ENCODE results near the gene CLCN5.

DNA sequence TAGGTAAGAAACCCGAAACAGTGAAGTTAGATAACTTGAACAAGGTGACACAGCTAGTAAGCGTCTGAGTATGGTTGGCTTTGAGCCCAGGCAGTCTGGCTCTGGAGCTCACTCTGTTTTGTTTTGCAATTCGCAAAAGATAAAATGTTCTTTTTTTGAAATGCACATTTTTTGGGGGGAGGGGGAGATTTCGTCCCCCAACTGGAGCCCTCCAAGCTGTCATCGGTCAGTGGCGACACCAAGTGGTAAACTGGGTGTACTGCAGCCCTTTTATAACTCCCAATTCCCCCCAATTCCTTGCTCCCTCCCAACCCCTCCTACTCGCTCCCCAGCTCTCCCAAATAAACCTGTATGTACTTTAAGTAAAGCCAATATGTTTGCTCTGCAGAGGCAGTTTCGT lies 2.8 kb upstream of the CLCN5 start:
- TF ChIP-seq, protein P1, sequence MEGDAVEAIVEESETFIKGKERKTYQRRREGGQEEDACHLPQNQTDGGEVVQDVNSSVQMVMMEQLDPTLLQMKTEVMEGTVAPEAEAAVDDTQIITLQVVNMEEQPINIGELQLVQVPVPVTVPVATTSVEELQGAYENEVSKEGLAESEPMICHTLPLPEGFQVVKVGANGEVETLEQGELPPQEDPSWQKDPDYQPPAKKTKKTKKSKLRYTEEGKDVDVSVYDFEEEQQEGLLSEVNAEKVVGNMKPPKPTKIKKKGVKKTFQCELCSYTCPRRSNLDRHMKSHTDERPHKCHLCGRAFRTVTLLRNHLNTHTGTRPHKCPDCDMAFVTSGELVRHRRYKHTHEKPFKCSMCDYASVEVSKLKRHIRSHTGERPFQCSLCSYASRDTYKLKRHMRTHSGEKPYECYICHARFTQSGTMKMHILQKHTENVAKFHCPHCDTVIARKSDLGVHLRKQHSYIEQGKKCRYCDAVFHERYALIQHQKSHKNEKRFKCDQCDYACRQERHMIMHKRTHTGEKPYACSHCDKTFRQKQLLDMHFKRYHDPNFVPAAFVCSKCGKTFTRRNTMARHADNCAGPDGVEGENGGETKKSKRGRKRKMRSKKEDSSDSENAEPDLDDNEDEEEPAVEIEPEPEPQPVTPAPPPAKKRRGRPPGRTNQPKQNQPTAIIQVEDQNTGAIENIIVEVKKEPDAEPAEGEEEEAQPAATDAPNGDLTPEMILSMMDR (IDR thresholded peaks at IDR 0.05) = peak; percentile 64 to 78 (median 74)
- TF ChIP-seq POLR2A (IDR thresholded peaks at IDR 0.05) = no peak

Measured in right lobe of liver (tissue), 4 donors.